Left ventricle myocardium inferior (tissue), 1 donor: Measurements from ENCODE around the gene IFITM10. TPM values are rescaled to one million over a fixed set of nuclear protein-coding genes. Genes with fewer than 3 reads are reported as not detected.

Experiments
- DNase-seq: peaks from one replicate; pipeline ENCODE4 v3.0.0-alpha.2; 2020
- H3K27ac ChIP-seq: fragments of 200-600 bp; replicated peaks from 2 replicates; pipeline ENCODE4 v1.8.0; 2021
- H3K27me3 ChIP-seq: fragments of 200-600 bp; 2 replicates; pipeline ENCODE4 v1.8.0; 2021; ENCODE audit warnings: low read depth
- H3K36me3 ChIP-seq: fragments of 200-600 bp; 2 replicates; pipeline ENCODE4 v1.8.0; 2021
- H3K4me1 ChIP-seq: fragments of 200-600 bp; 2 replicates; pipeline ENCODE4 v1.8.0; 2021
- H3K4me3 ChIP-seq: fragments of 200-600 bp; 2 replicates; pipeline ENCODE4 v1.8.0; 2021; ENCODE audit warnings: mild to moderate bottlenecking, moderate library complexity
- H3K9me3 ChIP-seq: fragments of 200-600 bp; replicated peaks from 2 replicates; pipeline ENCODE4 v1.8.0; 2021
- intact Hi-C: fragments of 100-400 bp; cut with micrococcal nuclease; formaldehyde crosslinking; loops from one replicate; pipeline ENCODE4 v1.11.0; 2022
- total RNA-seq: library from RNA; stranded (reverse); fragmentation: NEBNext Ultra II Directional; extraction: Animal tissue kit (Norgen Biotek cat#: 25700); gene quantifications from one replicate; pipeline ENCODE4 v1.2.1, GENCODE V29; 2021
- TF ChIP-seq, protein P1 (sequence below): fragments of 200-600 bp; IDR thresholded peaks from 2 replicates; pipeline ENCODE4 v1.8.0; 2021; ENCODE audit warnings: antibody characterized with exemption, mild to moderate bottlenecking, borderline replicate concordance
- donor health status: DM: no; HTN: yes; CAD: no; lungs with severe emphysema.

The IFITM10 gene
- total RNA-seq, 1 donor from 2014 or later: 0.58 TPM

DNA sequence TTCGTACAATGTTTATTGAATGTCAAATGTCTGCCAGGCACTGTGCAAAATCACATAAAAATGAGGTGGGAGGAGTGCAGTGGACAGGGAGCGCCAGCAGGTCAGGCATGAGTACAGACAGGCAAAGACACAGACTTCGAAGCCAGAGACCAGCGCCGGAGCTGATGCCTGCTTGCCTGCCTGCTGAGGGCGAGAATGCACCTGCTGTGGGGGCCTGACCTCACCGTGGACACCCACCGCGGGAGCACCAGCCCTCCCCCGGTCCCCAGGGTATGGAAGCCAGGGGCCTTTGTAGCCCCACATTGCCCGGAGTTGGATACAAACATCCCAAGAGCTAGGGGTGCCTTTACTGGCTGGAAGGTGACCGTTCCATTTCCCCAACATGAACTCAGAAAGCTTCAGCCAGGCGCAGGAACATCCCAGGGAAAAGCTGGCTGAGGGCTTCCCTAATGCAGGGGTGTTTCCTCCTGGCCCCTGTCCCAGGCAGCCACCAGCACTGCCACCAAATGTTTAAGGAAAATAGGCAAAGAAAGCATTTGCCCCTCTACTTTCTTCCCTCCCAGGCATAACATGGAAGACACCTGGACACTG, 17.9 kb downstream of the IFITM10 start:
- Histone ChIP-seq H3K36me3 (no peaks in the 10 kb centered on the region), H3K27ac (no peak overlapping the region), H3K4me3 (no peak overlapping the region), H3K27me3 (peaks cover 97% of the 10 kb centered on the region), H3K4me1 (no peaks in the 10 kb centered on the region), H3K9me3 (peaks cover 15% of the 10 kb centered on the region)
- TF ChIP-seq, protein P1, sequence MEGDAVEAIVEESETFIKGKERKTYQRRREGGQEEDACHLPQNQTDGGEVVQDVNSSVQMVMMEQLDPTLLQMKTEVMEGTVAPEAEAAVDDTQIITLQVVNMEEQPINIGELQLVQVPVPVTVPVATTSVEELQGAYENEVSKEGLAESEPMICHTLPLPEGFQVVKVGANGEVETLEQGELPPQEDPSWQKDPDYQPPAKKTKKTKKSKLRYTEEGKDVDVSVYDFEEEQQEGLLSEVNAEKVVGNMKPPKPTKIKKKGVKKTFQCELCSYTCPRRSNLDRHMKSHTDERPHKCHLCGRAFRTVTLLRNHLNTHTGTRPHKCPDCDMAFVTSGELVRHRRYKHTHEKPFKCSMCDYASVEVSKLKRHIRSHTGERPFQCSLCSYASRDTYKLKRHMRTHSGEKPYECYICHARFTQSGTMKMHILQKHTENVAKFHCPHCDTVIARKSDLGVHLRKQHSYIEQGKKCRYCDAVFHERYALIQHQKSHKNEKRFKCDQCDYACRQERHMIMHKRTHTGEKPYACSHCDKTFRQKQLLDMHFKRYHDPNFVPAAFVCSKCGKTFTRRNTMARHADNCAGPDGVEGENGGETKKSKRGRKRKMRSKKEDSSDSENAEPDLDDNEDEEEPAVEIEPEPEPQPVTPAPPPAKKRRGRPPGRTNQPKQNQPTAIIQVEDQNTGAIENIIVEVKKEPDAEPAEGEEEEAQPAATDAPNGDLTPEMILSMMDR: no peak
- intact Hi-C loops: no loop called here
- no peak for DNase-seq

DNA sequence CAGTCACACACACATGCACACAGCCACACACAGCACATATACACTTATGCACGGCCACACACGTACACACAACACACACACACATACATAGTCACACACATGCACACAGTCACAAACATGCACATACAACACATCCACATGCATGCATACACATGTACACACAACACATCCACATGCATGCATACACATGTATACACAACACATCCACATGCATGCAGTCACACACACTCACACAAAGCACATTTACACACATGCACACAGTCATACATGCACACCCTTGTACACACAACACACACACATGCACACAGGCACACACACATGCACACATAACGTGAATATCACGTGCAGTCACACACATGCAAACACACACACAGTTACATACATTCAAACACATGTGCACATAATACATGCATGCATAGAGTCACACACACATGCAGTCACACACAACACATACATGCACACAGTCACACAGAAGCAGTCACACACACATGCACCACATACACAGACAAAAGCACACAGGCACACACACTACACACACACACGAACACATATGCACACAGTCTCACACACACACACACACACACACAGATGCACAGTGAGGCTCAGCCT, 18.8 kb downstream of the IFITM10 start:
- intact Hi-C loops: no loop called here

DNA sequence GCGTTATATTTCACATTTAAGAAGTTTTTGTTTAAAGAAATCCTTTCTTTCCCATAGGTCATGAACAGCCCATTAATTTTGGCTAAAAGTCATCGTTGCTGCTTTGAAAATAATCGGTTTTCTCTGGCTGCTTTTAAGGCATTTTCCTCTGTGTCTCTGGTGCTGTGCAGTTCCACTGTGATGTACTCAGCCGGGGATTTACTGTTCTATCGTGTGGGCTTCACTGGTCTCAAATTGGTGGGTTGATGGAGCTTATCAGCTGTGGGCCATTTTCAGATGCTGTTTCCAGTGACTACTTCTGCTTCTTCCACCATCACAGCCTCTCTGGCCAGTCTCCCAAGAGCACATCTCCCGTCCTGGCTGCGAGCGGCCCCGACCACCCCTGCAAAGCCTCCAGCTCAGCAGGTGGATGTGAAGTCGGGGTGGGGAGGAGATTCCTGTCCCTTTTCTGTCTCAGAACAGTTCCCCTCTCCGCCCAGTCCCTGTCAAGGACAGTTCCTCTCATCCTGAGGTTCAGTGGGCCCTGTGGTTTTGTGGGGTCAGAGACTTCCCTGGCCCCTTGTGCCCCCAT, 20.3 kb downstream of the IFITM10 start:
- TF ChIP-seq, protein P1: no peak
- no peak overlapping the region for H3K4me3 ChIP-seq
- H3K4me1 ChIP-seq: no peaks in the 10 kb centered on the region
- no peak overlapping the region for H3K27ac ChIP-seq
- H3K9me3 ChIP-seq: no peaks in the 10 kb centered on the region
- H3K36me3 ChIP-seq: no peaks in the 10 kb centered on the region
- peaks cover 86% of the 10 kb centered on the region for H3K27me3 ChIP-seq
- intact Hi-C loops: no loop called here
- no peak for DNase-seq

More for the DNA sequence above, 18.8 kb downstream of the IFITM10 start:
- no peak overlapping the region for H3K27ac ChIP-seq
- peaks cover 5% of the 10 kb centered on the region for H3K9me3 ChIP-seq
- no peak for DNase-seq
- no peaks in the 10 kb centered on the region for H3K4me1 ChIP-seq
- H3K27me3 ChIP-seq: peaks cover 95% of the 10 kb centered on the region
- H3K36me3 ChIP-seq: no peaks in the 10 kb centered on the region
- H3K4me3 ChIP-seq: no peak overlapping the region
- TF ChIP-seq, protein P1: no peak

DNA sequence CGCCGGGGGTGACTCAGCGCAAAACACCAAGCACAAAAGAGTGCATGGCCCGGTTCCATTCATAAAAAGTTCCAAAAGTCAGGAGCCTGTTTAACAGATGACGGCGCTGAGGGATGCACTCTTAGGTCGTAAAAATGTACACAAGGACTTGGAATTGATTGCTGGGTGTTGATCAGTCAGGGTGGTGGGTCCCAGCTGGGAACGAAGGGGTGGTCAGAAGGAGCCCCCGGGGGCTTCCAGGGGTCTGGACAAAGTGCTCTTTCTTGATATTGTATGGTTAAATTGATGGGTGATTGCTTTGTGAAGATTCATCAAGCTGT, 20.7 kb downstream of the IFITM10 start:
- H3K27me3 ChIP-seq: peaks cover 85% of the 10 kb centered on the region
- H3K4me3 ChIP-seq: no peak overlapping the region
- H3K4me1 ChIP-seq: no peaks in the 10 kb centered on the region
- TF ChIP-seq, protein P1: no peak
- intact Hi-C loops: no loop called here
- no peak overlapping the region for H3K27ac ChIP-seq
- no peak for DNase-seq
- H3K9me3 ChIP-seq: no peaks in the 10 kb centered on the region
- H3K36me3 ChIP-seq: no peaks in the 10 kb centered on the region

DNA sequence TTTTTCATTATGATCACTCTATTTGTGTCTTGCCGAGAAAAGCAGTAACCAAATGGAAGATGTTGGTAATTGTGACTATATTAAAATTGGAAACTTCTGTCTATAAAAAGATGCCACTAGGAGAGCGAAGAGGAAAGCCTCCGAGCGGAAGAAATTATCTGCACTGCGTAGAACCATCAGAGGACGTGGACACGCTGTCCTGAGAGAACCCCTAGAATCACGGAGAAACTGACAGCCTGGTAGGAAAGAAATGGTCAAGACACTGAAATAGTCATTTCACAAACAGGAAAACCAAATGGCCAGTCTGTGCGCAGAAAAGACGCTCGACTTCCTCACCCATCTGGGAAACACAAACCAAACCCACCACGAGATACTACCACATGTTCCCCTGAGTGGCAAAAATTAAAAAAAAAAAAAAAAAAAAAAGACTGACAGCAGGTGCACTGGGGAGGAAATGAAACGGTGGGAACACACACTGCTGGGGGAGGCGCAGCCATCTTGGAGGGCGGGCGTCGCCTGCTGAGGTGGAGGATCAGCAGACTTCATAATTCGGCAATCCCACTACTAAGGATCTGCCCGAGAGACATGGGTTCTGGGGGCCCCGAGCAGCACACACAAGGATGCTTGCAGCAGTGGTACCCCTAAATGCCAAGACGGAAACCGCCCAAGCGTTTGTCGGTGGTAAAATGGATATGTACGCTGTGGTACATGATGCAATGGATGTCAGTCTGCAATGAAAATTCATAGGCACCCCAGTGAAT, 21.3 kb downstream of the IFITM10 start:
- intact Hi-C loops: no loop called here
- Histone ChIP-seq H3K27ac (no peak overlapping the region), H3K36me3 (no peaks in the 10 kb centered on the region), H3K4me3 (no peak overlapping the region), H3K4me1 (no peaks in the 10 kb centered on the region), H3K9me3 (no peaks in the 10 kb centered on the region), H3K27me3 (peaks cover 81% of the 10 kb centered on the region)
- TF ChIP-seq, protein P1: no peak
- no peak for DNase-seq
